ENCODE measurements around the gene FANCG.
A peak's percentile ranks its signal among the peaks of the same experiment; 100 is the strongest.

FANCG gene
- total RNA-seq = 8.8 to 21.3 (median 17.4) reads per million in 9 experiments

GRCh38 chr9:35079426-35080341, at the start of gene FANCG:
FANCG (minus strand) TSS chr9:35079942; CDS start chr9:35079524, 418 bp downstream.
- Mint-ChIP-seq H3K27ac (peak within 1 kb of the TSS; percentile 55 to 89), H3K4me1 (ENCODE audit: low read depth in 2 of 2) (peaks cover 17 to 23% of the 10 kb centered on the region in 2 donors), H3K36me3 (ENCODE audit: insufficient read depth) (peaks cover 14% of the 10 kb centered on the region), H3K9me3 (no peaks in the 10 kb centered on the region), H3K27me3 (no peaks in the 10 kb centered on the region), H3K4me3 (peak within 1 kb of the TSS; percentile 90 to 98)
- peak; percentile 94 for ATAC-seq (replicated peaks)
- DNase-seq = peak; percentile 59 to 67 (median 64)

GRCh38 chr9:35116898-35117551, 37.3 kb upstream of the FANCG start:
- ATAC-seq (replicated peaks) (peak; percentile 62), DNase-seq (peak; percentile 88 to 93 (median 91))
- peaks cover 34 to 39% of the 10 kb centered on the region in 2 donors for H3K4me1 Mint-ChIP-seq (ENCODE audit: low read depth in 2 of 2)
- H3K4me3 Mint-ChIP-seq = peak overlapping the region; percentile 85 to 98
- peaks cover 0 to 10% of the 10 kb centered on the region in 2 donors for H3K27me3 Mint-ChIP-seq
- H3K27ac Mint-ChIP-seq = peak overlapping the region; percentile 94 to 98
- H3K36me3 Mint-ChIP-seq (ENCODE audit: insufficient read depth) = peaks cover 29% of the 10 kb centered on the region
- H3K9me3 Mint-ChIP-seq = no peaks in the 10 kb centered on the region

- Mint-ChIP-seq H3K36me3 (ENCODE audit: insufficient read depth) (peaks cover 29% of the 10 kb centered on the region), H3K27me3 (peaks cover 0 to 9% of the 10 kb centered on the region in 2 donors), H3K4me3 (peak overlapping the region; percentile 85 to 98), H3K9me3 (no peaks in the 10 kb centered on the region), H3K27ac (peak overlapping the region; percentile 94 to 98), H3K4me1 (ENCODE audit: low read depth in 2 of 2) (peaks cover 37 to 44% of the 10 kb centered on the region in 2 donors)
- DNase-seq = no peak
- no peak for ATAC-seq (replicated peaks)
These were observed 36.8 kb upstream of the FANCG start for GRCh38 chr9:35116539-35116897.

GRCh38 chr9:35115680-35116538, 36.2 kb upstream of the FANCG start, which contains the start of gene ATOSB:
ATOSB (minus strand) TSS chr9:35115862; CDS start chr9:35108274, 7,588 bp downstream.
- Mint-ChIP-seq H3K4me1 (ENCODE audit: low read depth in 2 of 2) (peaks cover 40 to 50% of the 10 kb centered on the region in 2 donors), H3K4me3 (peak within 1 kb of the TSS; percentile 85 to 98), H3K27me3 (peaks cover 0 to 3% of the 10 kb centered on the region in 2 donors), H3K27ac (peak within 1 kb of the TSS; percentile 94 to 98), H3K9me3 (no peaks in the 10 kb centered on the region), H3K36me3 (ENCODE audit: insufficient read depth) (peaks cover 29% of the 10 kb centered on the region)
- DNase-seq = peak; percentile 91 to 95 (median 93)
- peak; percentile 66 for ATAC-seq (replicated peaks)

GRCh38 chr9:35114840-35115628, 35.3 kb upstream of the FANCG start:
- peak; percentile 47 to 53 (median 48) for DNase-seq
- ATAC-seq (replicated peaks) = no peak
- H3K36me3 Mint-ChIP-seq (ENCODE audit: insufficient read depth) = peaks cover 29% of the 10 kb centered on the region
- H3K27ac Mint-ChIP-seq = peak overlapping the region; percentile 94 to 98
- no peaks in the 10 kb centered on the region for H3K9me3 Mint-ChIP-seq
- H3K4me3 Mint-ChIP-seq = peak overlapping the region; percentile 85 to 98
- peaks cover 48 to 53% of the 10 kb centered on the region in 2 donors for H3K4me1 Mint-ChIP-seq (ENCODE audit: low read depth in 2 of 2)
- no peaks in the 10 kb centered on the region for H3K27me3 Mint-ChIP-seq

GRCh38 chr9:35114113-35114839, 34.5 kb upstream of the FANCG start:
- Mint-ChIP-seq H3K4me3 (peak overlapping the region; percentile 85 to 98), H3K9me3 (no peaks in the 10 kb centered on the region), H3K4me1 (ENCODE audit: low read depth in 2 of 2) (peaks cover 52 to 53% of the 10 kb centered on the region in 2 donors), H3K27ac (peak overlapping the region; percentile 94 to 98), H3K27me3 (no peaks in the 10 kb centered on the region), H3K36me3 (ENCODE audit: insufficient read depth) (peaks cover 29% of the 10 kb centered on the region)
- peak; percentile 47 to 65 (median 65) for DNase-seq
- ATAC-seq (replicated peaks) = peak; percentile 16

- peak overlapping the region; percentile 90 to 95 for H3K27ac Mint-ChIP-seq
- H3K4me3 Mint-ChIP-seq = peak overlapping the region; percentile 77 to 82
- no peaks in the 10 kb centered on the region for H3K27me3 Mint-ChIP-seq
- peaks cover 41% of the 10 kb centered on the region for H3K36me3 Mint-ChIP-seq (ENCODE audit: insufficient read depth)
- no peaks in the 10 kb centered on the region for H3K9me3 Mint-ChIP-seq
- DNase-seq (no peak), ATAC-seq (replicated peaks) (no peak)
- peaks cover 53 to 55% of the 10 kb centered on the region in 2 donors for H3K4me1 Mint-ChIP-seq (ENCODE audit: low read depth in 2 of 2)
These were observed 32.7 kb upstream of the FANCG start for GRCh38 chr9:35112257-35113020.

- DNase-seq (peak; percentile 87 to 93 (median 91)), ATAC-seq (replicated peaks) (peak; percentile 65)
- Mint-ChIP-seq H3K36me3 (ENCODE audit: insufficient read depth) (peaks cover 41% of the 10 kb centered on the region), H3K27me3 (no peaks in the 10 kb centered on the region), H3K27ac (peak overlapping the region; percentile 90 to 95), H3K4me3 (peak overlapping the region; percentile 77 to 82), H3K9me3 (no peaks in the 10 kb centered on the region), H3K4me1 (ENCODE audit: low read depth in 2 of 2) (peaks cover 48 to 50% of the 10 kb centered on the region in 2 donors)
These were observed 31.5 kb upstream of the FANCG start for GRCh38 chr9:35111001-35111933.

- peaks cover 38 to 43% of the 10 kb centered on the region in 2 donors for H3K4me1 Mint-ChIP-seq (ENCODE audit: low read depth in 2 of 2)
- peaks cover 37% of the 10 kb centered on the region for H3K36me3 Mint-ChIP-seq (ENCODE audit: insufficient read depth)
- H3K9me3 Mint-ChIP-seq = no peaks in the 10 kb centered on the region
These were observed 30.6 kb upstream of the FANCG start for GRCh38 chr9:35110327-35110761.

GRCh38 chr9:35108946-35109575, 29.3 kb upstream of the FANCG start:
- no peaks in the 10 kb centered on the region for H3K9me3 Mint-ChIP-seq
- H3K27me3 Mint-ChIP-seq = no peaks in the 10 kb centered on the region
- ATAC-seq (replicated peaks) (no peak), DNase-seq (no peak)
- peaks cover 27 to 31% of the 10 kb centered on the region in 2 donors for H3K4me1 Mint-ChIP-seq (ENCODE audit: low read depth in 2 of 2)
- no peak overlapping the region for H3K4me3 Mint-ChIP-seq
- H3K27ac Mint-ChIP-seq = peak overlapping the region in 1 of 2 donors; percentile 21
- peaks cover 26% of the 10 kb centered on the region for H3K36me3 Mint-ChIP-seq (ENCODE audit: insufficient read depth)

More at GRCh38 chr9:35110327-35110761, 30.6 kb upstream of the FANCG start:
- ATAC-seq (replicated peaks) = no peak
- DNase-seq = no peak
- no peaks in the 10 kb centered on the region for H3K27me3 Mint-ChIP-seq
- peak overlapping the region in 1 of 2 donors; percentile 21 for H3K27ac Mint-ChIP-seq
- peak overlapping the region; percentile 77 to 82 for H3K4me3 Mint-ChIP-seq
